NCI-H748 (cell line): ENCODE data around the gene EFEMP2.
"Not testable (repeated sequence)": the region's sequence is repeated elsewhere in the genome, so short reads cannot be mapped to it uniquely, and the experiment has no call there.

ENCODE experiments used
- DNase-seq: peaks from one replicate; lab custom pipeline; 2025; ENCODE audit not compliant: unreplicated experiment; lab: John Stamatoyannopoulos, UW

The EFEMP2 gene

DNA sequence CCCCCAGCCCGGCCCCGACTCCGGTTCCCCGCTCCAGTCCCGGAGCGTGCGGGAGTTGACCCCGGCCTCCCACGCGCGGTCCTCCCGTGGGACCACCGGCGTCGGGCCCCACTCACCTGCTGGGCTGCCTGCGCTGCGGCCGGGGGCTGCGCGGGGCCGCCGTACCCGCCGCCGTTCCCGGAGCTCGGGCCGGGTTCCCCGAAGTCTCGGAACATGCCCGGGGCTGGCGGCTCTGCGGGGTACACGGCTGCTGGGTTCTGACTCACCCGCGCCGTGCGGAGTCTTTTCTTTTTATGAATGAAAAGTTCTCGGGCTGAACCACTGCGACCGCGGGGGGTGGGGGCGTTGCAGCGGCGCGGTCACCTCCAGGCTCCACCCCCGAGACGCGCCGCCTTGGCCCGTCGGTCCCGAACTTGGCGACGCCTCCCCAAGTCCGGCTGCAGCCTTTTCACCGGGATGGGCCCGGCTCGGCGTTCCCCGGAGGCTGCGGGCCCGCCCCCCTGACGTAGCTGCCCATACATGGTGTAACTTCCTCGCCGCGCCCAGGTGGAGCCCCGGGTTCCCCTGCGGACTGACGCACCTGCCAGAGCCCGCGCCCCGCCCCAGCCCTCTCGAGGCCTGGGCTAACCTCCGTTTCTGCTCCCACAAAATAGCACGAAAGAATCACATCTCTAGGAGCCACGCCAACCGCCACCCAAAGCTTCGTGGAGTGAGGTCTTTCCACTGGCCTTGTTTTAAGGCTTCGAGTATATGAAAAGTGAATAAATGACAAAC, 27.7 kb upstream of the EFEMP2 start, which contains the start of gene FOSL1:
Gene FOSL1 (minus strand): TSS at position 264 of the 774 bp plus-strand sequence. CDS start 49 bp downstream, at position 215.
- DNase-seq = peak; percentile 87

DNA sequence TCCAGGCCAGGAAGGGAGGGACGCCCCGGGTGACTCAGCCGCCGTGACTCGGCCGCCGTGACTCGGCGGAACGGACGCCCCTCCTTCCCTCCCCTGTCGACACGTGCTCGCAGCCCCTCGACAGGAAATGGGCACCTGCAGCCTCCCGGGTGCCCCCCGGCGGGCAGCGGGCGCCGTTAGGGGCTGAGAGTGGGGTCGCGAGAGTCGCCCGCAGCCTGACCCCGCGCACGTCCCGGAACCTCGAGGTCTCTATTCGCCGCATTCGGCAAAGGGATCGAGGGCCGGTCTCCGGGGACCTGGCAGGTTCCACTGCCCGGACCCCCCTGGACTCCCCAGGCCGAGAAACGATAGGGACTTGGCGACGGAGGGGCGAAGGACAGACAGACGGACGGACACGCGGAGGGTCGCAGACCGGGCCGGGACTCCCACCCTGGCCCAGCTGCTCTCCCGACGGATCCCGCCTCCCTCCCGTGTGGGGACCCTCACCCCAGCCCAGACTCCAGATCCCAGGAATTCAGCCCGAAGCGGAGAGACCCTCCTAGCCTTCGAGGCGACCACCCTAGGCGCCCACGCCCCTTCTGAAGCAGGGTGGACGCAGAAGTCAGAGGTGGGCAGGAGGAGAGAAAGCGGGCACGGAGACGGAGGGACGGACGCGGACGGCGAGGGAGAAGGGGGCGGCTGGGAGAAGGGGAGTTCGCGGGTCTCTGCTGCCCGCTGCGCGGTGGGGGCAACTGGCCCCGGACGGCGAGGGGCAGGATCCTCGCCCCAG, 26.9 kb upstream of the EFEMP2 start:
- DNase-seq = no peak

DNA sequence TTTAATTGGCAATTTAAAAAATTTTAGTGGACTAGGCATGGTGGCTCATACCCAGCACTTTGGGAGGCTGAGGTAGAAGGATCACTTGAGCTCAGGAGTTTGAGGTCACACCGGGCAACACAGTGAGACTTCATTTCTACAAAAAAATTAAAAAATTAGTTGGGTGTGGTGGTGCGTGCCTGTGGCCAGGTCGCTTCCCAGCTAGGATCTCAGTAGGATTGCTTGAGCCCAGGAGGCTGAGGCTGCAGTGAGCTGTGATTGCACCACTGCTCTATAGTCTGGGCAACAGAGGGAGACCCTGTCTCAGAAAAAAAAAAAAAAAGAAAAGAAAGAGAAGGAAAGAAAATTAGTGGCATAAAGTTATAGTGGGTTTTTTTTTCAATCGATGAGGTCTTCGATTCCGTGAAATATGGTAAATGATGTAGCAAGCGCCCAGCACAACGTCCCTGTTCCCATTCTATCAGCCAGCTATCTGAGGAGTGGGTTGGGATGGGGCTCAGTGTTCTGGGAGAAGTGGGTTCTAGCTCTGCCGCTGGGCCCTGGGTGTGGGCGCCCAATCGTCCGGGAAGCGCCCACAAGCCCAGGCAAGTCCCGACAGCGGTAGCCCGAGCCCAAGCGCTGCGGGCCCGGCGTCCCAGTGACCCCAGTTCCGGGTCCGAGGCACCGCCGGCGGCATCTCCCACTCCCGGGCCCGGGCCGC, 26.2 kb upstream of the EFEMP2 start:
- DNase-seq = no peak

DNA sequence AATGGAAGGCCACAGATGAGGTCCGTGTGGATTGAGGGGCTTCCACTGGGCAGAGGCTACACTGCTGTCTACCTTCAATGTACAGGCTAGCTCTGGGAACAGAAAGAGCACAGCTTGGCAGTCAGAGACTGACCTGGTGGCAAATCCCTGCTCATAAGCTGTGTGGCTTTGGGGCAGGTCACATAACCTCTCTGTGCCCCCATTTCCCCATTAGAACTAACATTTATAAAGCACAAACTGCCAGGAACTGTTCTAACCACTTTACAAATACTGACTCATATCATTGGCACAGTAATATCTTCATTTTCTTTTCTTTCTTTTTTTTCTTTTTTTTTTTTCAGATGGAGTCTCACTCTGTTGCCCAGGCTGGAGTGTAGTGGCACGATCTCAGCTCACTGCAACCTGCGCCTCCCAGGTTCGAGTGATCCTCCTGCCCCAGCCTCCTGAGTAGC, 24.4 kb upstream of the EFEMP2 start:
- no peak for DNase-seq

DNA sequence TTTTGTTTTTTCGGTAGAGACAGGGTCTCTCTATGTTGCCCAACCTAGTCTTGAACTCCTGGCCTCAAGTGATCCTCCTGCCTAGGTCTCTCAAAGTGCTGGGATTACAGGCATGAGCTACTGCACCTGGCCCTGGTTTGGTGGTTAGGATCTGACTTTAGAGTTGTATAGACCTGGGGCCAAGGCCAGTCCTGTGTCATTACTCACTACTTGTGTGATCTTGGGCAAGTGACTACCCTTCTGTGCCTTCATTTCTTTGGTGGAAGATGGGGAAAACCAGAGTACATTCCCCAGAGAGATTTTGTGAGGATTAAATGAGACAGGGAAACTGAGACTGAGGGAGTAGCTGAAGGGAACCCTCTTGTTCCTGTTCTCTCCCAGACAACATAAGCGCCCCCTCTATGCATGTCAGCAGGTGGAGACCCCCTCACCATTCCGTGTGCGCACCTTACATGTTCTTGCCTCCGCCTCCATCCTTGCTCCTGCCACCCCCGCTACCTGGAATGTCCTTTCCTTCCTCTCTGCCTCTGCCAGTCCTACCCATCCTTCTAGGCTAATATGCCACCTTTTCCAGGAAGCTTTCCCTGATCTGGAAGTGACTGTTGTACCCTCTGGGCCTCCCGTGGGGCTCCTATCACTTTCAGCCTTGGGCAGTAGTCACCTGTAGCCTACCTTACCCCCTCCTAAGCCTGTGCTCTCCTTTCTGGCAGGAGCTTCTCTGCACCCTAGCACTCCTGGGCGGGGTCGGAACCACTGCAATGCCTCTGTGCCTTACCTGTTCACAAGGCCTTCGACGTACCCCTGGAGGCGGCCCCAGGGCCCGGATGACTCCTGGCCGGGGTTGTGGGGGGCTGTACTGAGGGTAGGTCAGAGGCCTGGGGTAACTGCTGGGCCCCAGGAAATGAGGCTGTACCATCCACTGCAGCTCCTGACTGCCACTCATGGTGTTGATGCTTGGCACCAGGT, 23.7 kb upstream of the EFEMP2 start:
- no peak for DNase-seq

DNA sequence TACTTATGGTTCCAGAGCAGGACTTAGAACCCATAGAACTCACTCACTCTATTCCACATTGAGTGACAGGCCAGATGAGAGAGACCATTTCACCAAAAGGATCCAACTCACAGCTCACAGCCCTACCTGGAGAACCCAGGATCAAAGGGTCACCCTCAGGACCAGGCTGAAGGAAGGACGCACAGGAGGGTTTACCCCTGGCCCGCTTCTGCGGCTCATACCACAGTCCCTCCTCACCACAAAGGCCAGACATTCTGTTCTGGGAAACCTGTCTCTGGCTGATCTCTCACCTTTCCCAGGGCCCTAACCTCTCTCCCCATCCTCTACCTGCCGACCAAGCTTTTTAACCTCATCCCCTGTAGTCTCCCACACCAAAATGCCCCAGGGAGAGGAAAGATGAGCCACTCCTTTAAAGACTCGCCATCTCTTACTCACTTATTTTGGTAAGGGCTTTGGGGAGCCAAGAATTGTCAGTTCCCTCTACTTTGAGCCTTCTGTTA, 22.9 kb upstream of the EFEMP2 start:
- DNase-seq = no peak

DNA sequence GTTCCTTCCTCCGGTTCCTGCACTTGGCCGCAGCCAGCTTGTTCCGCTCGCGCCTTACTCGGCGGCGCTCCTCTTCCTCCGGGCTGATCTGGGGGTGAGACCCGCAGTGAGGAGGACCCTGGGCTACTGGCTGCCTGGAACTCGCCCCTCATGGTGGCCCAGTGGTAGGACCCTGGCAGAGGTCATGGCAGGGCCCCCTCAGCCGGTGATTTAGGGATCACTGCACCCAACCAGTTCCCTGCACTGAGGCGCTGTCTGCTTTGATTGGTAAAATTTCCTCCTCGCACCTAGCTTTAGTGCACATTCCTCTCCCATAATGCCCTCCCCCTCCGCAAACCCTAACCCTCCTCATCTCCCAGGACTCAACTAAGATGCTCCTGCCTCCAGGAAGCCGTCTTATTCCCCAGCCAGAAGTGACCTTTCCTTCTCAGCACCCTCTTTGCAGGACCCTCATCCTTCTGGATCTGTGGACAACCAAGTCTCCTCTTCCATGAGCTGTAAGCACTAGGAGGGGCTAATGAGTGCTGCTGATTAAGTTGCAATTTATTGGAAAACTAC, 21.5 kb upstream of the EFEMP2 start:
- DNase-seq = no peak

DNA sequence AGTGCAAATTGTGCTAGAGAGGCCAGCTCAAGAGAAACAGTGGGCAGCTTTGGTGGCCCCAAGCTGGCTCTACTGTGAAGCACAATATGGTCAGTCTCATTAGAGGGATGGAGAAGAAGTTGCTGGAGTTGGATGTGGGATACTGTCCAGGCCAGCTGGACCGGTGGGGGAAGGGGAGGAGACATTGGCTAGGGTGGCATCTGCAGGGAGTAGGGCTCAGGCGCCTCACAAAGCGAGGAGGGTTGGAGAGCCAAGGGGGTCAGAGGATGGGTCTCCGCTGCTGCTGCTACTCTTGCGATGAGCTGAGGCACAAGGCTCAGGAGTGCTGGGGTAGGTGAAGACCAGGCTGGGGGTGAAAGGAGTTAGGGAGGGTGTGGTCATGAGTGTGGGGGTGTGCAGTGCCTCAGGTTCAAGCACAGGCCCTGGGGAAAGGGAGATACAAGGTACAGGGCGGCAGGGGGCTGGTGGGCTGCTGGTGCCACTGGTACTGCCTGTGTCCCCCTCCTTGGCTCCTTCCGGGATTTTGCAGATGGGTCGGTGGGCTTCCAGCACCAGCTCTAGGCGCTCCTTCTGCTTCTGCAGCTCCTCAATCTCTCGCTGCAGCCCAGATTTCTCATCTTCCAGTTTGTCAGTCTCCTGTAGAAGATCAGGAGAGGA, 20.2 kb upstream of the EFEMP2 start:
- DNase-seq = no peak

DNA sequence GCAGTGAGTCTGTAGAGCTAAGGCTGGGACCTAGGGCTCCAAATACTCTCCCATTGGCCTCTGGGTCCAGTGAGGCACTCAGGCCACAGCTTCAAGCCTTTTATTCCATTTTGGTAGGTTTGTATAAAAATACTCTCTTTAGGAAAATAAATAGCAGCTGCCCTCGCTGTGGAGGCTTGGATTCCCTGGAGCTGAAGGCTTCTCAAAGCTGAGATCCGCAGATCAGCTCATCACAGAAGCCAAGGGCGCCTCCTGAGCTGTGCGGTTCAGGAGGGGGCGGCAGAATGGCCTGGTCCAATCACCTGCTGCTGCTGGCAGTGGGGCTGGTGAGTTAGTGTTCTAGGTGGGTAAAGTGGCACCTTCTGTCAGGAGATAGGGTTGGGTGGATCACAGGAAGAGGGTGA, 19.5 kb upstream of the EFEMP2 start:
- DNase-seq = not testable (repeated sequence)

DNA sequence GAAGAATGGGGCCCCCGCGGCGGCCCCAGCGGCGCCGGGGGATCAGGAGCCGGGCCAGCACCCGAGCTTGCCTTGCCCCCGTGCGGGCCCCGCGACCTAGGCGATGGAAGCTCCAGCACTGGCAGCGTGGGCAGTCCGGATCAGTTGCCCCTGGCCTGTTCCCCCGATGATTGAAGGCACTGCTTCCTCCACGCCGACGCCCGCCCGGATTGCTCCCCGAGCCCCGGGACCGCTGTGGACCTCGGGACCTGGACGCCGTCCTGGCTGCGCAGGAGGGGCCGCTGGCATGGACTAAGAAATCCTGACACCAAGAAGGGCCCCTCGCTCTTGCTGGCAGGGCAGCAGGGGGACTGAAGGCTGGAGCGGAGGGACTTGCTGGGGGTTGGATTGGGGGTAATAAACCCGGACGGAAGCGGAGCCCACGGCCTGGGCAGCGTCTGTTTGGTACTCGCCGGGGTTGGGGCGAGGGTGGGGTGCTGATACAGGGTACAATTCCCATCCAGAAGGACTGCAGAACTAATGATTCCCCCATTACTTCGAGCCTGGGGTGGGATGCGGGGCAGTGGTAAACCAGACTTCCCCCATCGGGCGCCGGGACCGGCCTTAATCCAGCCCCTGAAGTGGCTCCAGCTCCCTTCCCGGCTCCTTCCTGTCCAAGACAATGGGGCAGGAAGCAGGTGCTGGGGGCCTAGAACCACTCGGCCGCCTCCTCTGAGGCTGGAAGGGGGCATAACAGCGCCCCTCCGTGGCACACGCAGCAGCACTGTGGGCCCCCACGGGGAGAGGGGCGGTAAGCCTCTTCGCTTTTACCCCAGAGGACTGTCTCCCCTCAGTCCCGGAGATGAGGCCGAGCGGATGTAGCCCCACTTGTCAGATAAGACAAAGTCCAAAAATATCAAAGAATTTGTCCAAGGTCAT, 18.9 kb upstream of the EFEMP2 start:
- DNase-seq = peak; percentile 72

DNA sequence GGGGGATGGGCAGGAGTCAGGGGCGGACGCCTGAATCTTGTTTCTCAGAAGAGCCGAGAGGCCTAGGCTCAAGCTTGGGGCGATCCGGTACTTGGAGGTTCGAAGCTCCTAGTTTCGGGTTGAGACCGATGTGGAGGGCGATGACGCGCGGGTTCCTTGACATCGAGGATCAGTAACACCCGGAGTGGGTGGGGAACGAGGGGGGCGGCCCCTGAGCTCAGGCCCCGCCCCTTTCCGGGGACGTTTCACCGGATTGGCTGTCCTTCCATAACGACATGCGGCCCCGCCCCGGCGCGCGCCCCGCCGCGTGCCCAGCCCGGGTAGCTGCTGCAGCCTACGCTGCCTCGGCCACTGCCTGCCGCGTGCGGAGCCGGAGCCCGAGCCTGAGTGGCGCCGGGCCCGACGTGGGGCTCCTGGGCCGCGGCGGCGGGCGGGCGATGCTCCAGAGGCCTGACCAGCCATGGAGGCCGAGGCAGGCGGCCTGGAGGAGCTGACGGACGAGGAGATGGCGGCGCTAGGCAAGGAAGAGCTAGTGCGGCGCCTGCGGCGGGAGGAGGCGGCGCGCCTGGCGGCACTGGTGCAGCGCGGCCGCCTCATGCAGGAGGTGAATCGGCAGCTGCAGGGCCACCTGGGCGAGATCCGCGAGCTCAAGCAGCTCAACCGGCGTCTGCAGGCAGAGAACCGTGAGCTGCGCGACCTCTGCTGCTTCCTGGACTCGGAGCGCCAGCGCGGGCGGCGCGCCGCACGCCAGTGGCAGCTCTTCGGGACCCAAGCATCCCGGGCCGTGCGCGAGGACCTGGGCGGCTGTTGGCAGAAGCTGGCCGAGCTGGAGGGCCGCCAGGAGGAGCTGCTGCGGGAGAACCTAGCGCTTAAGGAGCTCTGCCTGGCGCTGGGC, 18.0 kb upstream of the EFEMP2 start, which contains the start of gene CCDC85B:
Gene CCDC85B (plus strand): TSS at position 350 of the 895 bp plus-strand sequence. CDS start 111 bp downstream, at position 461.
- DNase-seq = peak; percentile 97

DNA sequence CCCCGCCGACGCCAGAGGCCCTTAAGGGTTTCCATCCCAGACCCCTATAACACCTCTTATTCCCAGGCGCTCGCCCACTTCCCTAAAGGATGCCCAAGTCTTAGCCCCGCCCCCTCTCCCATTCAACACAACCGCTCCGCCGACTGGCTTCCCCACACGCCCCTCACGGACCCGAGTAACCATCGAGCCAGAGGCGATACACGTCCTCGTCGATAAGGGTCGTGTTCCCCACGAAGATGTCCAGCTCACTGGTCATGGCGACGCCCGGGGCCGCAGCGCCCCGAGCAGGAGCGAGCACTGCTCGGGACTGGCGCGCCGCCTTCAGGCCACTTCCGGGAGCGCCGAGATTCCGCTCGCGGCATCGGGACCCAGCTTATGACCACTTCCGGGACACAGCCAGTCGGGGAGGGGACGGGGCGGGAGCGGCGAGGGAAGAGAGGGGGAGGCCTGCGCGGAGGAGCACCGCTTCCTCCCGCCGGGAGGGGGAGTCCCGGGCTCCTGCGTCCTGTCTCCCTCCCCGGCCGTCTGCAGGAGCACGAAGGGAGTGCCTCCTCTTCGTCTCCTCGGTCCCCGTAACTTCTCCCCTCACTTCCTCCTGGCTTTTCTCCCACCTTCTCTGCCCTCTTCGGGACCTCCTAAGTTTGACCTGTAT, 15.7 kb upstream of the EFEMP2 start, which contains the start of gene FIBP:
Gene FIBP (minus strand): TSS at position 309 of the 652 bp plus-strand sequence. CDS start 53 bp downstream, at position 256.
- peak; percentile 97 for DNase-seq

DNA sequence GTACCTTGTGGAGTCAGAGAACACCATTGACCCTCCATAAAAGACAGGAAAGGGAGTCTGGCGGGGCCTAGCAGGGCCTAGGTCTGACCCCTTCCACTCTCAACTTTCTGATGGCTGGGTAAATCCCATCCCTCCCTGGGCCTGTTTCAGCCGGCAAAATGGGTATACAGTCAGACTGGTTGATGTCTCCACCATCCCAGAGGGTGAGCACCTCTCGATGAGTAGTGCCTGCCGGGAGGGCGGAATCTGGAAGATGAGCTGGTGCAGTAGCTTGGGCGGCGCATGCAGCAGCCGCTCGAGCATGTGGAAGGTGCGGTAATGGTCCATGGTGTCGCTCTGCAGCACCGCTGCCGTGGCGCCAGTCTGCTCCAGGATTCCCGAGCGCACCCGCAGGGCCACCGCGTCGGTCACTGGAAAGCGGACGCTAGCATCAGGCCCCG, 15.1 kb upstream of the EFEMP2 start:
- no peak for DNase-seq

DNA sequence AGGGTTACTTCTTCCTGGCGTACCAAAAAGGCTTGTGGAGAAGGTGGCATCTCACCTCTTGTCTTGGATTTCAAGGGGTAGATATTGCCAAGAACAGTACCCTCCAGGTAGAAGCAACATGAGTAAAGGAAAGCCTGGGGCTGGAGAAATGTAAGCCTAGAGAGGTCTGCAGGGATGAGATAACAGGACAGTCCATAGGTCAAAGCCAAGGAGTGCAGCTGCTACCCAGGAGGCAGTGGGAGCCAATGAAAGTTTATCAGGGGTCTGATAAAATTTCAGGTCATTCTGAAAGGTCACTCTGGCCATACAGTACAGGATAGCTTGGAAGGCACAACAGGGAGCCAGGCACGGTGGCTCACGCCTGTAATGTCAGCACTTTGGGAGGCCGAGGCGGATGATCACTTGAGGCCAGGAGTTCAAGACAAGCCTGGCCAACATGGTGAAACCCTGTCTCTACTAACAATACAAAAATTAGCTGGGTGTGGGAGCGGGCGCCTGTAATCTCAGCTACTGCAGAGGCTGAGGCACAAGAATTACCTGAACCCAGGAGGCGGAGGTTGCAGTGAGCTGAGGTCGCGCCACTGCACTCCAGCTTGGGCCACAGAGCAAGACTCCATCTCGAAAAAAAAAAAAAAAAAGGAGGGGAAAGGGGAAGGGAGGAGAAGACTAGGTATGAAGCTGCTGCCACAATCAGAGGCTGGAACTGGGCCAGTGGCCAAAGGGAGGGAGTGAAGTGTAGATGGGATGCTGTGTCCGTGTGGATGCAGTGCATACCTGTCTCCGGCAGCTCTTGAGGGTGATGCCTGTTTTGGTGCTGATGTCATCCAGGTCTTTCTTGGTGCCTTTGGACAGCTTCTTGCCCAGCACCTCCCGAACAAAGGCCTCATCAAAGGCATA, 14.5 kb upstream of the EFEMP2 start:
- no peak for DNase-seq

DNA sequence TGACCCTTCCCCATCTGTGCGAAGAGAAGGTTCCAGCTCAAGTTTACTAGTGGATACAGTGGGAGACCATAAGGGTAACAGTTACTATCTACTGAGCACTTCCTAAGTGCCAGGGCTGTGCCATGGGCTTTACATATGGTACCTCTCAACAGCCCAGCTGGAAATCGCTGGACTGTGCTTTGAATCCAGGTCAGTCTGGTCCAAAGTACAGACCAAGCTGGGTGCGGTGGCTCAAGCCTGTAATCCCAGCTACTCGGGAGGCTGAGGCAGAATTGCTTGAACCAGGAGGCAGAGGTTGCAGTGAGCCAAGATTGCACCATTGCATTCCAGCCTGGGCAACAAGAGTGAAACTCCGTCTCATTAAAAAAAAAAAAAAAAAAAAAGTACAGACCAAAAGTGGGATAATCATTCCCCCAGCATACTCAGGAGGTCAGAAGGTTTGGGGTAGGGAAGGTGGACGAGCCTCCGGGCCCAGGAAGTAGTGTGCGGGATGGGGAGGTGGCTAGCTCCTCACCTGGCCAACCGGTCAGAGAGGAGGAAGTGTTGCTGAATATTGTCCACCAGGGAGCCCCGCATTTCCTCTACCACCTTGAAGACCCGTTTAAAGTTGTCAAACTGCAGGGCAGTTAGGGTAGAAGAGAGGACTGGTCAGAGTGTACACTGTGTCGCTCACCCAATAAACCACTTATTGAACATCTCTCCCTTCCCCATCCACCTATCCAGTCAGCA, 13.4 kb upstream of the EFEMP2 start:
- no peak for DNase-seq
